Neutrophil (primary cell): Measurements from ENCODE around the gene GNA12.

Source experiments
- H3K27ac ChIP-seq: fragments of 200-600 bp; sonication (generic); 2 replicates; pipeline ENCODE4 v1.5.1; 2016; ENCODE audit warnings: mild to moderate bottlenecking, moderate library complexity
- H3K27me3 ChIP-seq: fragments of 200-600 bp; sonication (generic); 2 replicates; pipeline ENCODE4 v1.6.0; 2016; ENCODE audit warnings: mild to moderate bottlenecking
- H3K36me3 ChIP-seq: fragments of 200-600 bp; sonication (generic); 2 replicates; pipeline ENCODE4 v1.5.1; 2017
- H3K4me1 ChIP-seq, 2 experiments: fragments of 200-600 bp in 1 of 2; sonication (generic) in 1 of 2; 1 replicate in 1 of 2; 2 replicates in 1 of 2; pipeline versions ENCODE4 v1.5.1 to v1.6.1; 2013 to 2016; ENCODE audit warnings: low read depth in 1 of 2, low read length in 1 of 2, mild to moderate bottlenecking in 1 of 2, moderate library complexity in 1 of 2; ENCODE audit not compliant: control insufficient read depth in 1 of 2, insufficient read depth in 1 of 2
- H3K4me3 ChIP-seq, 2 experiments: fragments of 200-600 bp in 1 of 2; sonication (generic) in 1 of 2; 1 replicate in 1 of 2; 2 replicates in 1 of 2; pipeline ENCODE4 v1.5.1; 2013 to 2016; ENCODE audit warnings: low read depth in 1 of 2, low read length in 1 of 2, mild to moderate bottlenecking in 1 of 2, moderate library complexity in 1 of 2
- H3K9me3 ChIP-seq: fragments of 200-600 bp; sonication (generic); 2 replicates; pipeline ENCODE4 v1.5.1; 2016
- TF ChIP-seq, protein P1 (sequence below): fragments of 200-600 bp; sonication (generic); IDR thresholded peaks from 2 replicates; pipeline ENCODE4 v1.5.1; 2016; ENCODE audit warnings: antibody characterized with exemption

The GNA12 gene

DNA sequence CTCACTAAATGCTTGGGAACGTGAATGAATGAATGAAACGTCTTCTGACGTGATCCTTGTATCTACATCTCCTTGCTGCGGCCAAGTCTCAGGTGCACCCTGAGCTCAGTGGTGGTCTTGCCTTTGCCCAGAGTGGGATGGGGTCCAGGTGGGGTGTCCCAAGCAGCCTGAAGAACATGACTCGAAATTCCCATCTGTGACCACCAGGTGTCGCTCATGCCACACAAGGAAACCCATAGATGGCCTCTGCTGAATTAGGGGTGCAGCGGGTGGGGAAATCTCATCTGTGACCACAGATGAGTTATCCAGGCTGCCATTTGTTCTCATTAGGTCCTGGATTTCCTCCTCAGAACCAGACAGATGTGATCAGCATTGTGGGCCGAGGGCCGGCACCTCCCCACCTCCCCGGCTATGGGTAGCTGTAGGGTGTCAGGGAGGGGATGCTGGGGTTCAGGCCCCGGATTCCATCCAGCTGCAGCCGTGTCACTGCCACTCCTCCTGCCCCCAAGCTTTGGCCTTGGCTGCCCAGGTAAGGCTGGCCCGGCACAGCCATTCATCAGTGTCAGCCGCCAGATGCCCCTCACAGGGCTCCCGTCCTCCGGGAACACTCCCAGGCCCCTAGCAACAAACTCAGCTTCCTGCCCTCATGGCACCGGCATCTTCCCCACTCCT, 21.0 kb upstream of the GNA12 start:
- H3K36me3 ChIP-seq, result no peaks in the 10 kb centered on the region
- H3K4me3 ChIP-seq, result no peak overlapping the region
- H3K4me1 ChIP-seq, result peaks cover 21 to 23% of the 10 kb centered on the region in 2 experiments
- peaks cover 14% of the 10 kb centered on the region for H3K27me3 ChIP-seq
- TF ChIP-seq, protein P1, sequence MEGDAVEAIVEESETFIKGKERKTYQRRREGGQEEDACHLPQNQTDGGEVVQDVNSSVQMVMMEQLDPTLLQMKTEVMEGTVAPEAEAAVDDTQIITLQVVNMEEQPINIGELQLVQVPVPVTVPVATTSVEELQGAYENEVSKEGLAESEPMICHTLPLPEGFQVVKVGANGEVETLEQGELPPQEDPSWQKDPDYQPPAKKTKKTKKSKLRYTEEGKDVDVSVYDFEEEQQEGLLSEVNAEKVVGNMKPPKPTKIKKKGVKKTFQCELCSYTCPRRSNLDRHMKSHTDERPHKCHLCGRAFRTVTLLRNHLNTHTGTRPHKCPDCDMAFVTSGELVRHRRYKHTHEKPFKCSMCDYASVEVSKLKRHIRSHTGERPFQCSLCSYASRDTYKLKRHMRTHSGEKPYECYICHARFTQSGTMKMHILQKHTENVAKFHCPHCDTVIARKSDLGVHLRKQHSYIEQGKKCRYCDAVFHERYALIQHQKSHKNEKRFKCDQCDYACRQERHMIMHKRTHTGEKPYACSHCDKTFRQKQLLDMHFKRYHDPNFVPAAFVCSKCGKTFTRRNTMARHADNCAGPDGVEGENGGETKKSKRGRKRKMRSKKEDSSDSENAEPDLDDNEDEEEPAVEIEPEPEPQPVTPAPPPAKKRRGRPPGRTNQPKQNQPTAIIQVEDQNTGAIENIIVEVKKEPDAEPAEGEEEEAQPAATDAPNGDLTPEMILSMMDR, result peak; percentile 80
- H3K27ac ChIP-seq, result no peak overlapping the region
- H3K9me3 ChIP-seq, result no peaks in the 10 kb centered on the region

DNA sequence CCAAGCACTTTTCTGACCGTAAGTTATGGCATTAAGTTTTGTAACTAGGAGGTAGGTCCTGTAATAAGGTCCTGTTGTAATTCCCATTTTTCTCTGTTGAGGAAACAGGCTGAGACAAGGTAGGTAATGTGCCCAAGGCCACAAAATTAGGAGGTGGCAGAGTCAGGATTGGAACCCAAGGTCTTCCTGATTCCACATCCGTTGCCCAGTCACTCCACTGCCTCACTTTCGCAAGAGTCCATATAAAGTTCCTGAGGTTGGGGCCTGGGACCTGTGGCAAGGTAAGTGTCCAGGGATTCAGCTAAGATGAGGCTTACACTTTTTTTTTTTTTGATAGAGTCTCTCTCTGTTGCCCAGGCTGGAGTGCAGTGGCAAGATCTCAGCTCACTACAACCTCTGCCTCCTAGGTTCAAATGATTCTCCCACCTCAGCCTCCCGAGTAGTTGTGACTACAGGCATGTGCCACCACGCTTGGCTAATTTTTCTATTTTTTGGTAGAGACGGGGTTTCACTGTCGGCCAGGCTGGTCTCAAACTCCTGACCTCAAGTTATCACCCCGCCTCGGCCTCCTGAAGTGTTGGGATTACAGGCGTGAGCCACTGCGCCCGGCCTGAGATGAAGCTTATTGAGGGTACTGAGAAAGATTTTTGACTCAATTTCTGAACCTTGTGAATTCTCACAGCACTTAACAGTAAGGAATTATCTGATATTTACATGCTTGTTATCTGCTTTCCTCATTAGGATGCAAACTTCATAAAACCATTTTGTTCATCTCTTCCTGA, 20.3 kb upstream of the GNA12 start:
- H3K36me3 ChIP-seq, result no peaks in the 10 kb centered on the region
- peak overlapping the region; percentile 20 for H3K27ac ChIP-seq
- TF ChIP-seq, protein P1, result no peak
- no peaks in the 10 kb centered on the region for H3K9me3 ChIP-seq
- H3K4me3 ChIP-seq, result peak overlapping the region in 1 of 2 experiments; percentile 46
- peaks cover 21 to 22% of the 10 kb centered on the region in 2 experiments for H3K4me1 ChIP-seq
- H3K27me3 ChIP-seq, result peaks cover 14% of the 10 kb centered on the region

DNA sequence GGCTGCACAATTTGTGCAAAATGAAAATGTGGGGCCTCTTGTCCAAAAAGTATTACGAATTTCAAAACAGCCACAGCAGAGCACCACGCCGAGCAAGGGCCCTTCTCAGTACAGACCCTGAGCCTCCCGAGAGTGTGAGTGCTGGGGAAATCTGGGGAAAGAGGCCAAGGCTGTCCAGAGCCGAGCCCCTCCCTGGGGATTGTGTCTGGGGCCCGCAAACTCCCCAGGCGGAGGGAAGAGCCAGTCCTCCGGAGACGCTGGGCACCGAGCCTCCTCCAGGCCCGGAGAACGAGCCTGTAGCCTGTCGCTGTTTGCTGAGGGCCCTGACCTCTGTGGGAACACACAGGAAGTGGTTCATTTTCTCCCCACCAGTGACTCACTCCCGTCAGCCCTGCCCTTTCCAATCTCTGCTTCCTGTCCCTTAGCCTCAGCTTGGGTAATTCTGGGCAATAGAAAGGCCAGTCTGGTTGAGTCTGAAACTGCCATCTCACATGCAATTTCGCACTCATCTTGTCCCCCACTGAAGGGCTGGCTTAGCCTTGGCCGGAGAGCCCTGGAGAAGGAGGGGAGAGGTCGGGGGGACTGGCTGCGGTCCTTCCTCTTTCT, 19.5 kb upstream of the GNA12 start:
- Histone ChIP-seq H3K4me1 (peaks cover 21 to 22% of the 10 kb centered on the region in 2 experiments), H3K9me3 (no peaks in the 10 kb centered on the region), H3K4me3 (peak overlapping the region; percentile 38 to 46), H3K27me3 (peaks cover 14% of the 10 kb centered on the region), H3K27ac (peak overlapping the region; percentile 20), H3K36me3 (no peaks in the 10 kb centered on the region)
- TF ChIP-seq, protein P1, result no peak

DNA sequence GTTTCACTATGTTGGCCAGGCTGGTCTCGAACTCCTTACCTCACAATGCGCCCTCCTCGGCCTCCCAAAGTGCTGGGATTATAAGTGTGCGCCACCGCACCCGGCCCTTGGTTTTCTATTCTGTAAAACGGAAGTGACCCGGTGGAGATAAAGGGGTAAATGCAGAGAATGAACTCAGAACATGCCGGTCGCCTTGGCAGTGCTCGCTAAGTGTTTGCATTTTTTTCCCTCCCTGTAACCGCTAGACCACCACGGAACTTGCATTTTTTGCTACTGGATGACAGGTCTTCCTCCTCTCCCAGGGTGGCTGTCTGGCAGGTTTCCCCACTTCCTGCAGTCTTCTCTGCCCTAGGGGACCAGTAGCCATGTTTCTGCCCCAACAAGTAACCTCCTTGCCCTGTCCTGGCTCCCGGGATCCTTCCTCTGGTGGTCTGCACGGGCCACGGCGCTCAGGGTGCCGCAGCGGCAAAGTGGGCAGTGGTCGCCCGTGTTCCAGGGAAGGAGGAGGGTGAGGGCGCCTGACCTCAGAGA, 18.8 kb upstream of the GNA12 start:
- Histone ChIP-seq H3K4me3 (peak overlapping the region in 1 of 2 experiments; percentile 46), H3K27me3 (peaks cover 14% of the 10 kb centered on the region), H3K36me3 (no peaks in the 10 kb centered on the region), H3K4me1 (peaks cover 21 to 22% of the 10 kb centered on the region in 2 experiments), H3K9me3 (no peaks in the 10 kb centered on the region), H3K27ac (no peak overlapping the region)
- TF ChIP-seq, protein P1, result no peak

DNA sequence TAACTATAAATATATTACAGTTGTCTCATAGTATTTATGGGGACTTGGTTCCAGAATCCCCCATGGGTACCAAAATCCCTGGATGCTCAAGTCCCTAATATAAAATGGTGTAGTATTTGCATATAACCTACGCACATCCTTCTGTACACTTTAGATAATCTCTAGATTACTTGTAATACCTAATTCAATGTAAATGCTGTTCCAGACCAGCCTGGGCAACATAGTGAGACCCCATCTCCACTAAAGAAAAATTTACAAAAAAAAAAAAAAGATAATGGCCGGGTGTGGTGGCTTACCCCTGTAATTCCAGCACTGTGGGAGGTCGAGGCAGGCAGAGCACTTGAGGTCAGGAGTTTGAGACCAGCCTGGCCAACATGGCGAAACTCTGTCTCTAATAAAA, 17.4 kb upstream of the GNA12 start:
- Histone ChIP-seq H3K9me3 (no peaks in the 10 kb centered on the region), H3K36me3 (no peaks in the 10 kb centered on the region), H3K27ac (no peak overlapping the region), H3K4me3 (no peak overlapping the region), H3K4me1 (peaks cover 21 to 22% of the 10 kb centered on the region in 2 experiments), H3K27me3 (peaks cover 14% of the 10 kb centered on the region)
- TF ChIP-seq, protein P1, result no peak
